H9 (cell line): ENCODE data around the gene RASGRF2. TPM values are rescaled to one million over a fixed set of nuclear protein-coding genes. Genes with fewer than 3 reads are reported as not detected.

ENCODE experiments used
- DNase-seq: peaks from one replicate; pipeline ENCODE4 v3.0.0-alpha.2; 2017
- H2AFZ ChIP-seq: one replicate; pipeline ENCODE4 v1.6.1; 2013; ENCODE audit warnings: mild to moderate bottlenecking, low read length, control low read depth, moderate library complexity
- H2AK5ac ChIP-seq: 2 replicates; pipeline ENCODE4 v1.6.1; 2013; ENCODE audit warnings: low read length, control low read depth, mixed read lengths; ENCODE audit not compliant: insufficient read length
- H2BK120ac ChIP-seq: one replicate; pipeline ENCODE4 v1.6.1; 2013; ENCODE audit warnings: low read depth, mild to moderate bottlenecking, low read length, control low read depth, inconsistent platforms; ENCODE audit not compliant: poor library complexity, severe bottlenecking
- H2BK12ac ChIP-seq: 2 replicates; pipeline ENCODE4 v1.6.1; 2013; ENCODE audit warnings: low read length, control low read depth, mixed read lengths, low read depth; ENCODE audit not compliant: insufficient read length
- H2BK15ac ChIP-seq: 2 replicates; pipeline ENCODE4 v1.6.1; 2013; ENCODE audit warnings: low read depth, low read length, control low read depth
- H2BK20ac ChIP-seq: one replicate; pipeline ENCODE4 v1.6.1; 2013; ENCODE audit warnings: low read depth, mild to moderate bottlenecking, low read length, control low read depth, inconsistent platforms; ENCODE audit not compliant: poor library complexity, severe bottlenecking
- H2BK5ac ChIP-seq: 2 replicates; pipeline ENCODE4 v1.6.1; 2013; ENCODE audit warnings: low read length, control low read depth, mixed read lengths; ENCODE audit not compliant: insufficient read length
- H3K14ac ChIP-seq: 2 replicates; pipeline ENCODE4 v1.6.1; 2013; ENCODE audit warnings: low read length, control low read depth; ENCODE audit not compliant: insufficient read depth
- H3K18ac ChIP-seq: 2 replicates; pipeline ENCODE4 v1.6.1; 2013; ENCODE audit warnings: low read depth, mild to moderate bottlenecking, mixed read lengths, low read length, control low read depth; ENCODE audit not compliant: insufficient read length
- H3K23ac ChIP-seq: 2 replicates; pipeline ENCODE4 v1.6.1; 2013; ENCODE audit warnings: low read length, control low read depth, mixed read lengths, low read depth; ENCODE audit not compliant: insufficient read length
- H3K23me2 ChIP-seq: 2 replicates; pipeline ENCODE4 v1.6.1; 2013; ENCODE audit warnings: low read depth, mild to moderate bottlenecking, mixed read lengths, low read length, control low read depth; ENCODE audit not compliant: insufficient read length, poor library complexity, severe bottlenecking
- H3K27ac ChIP-seq: 2 replicates; pipeline ENCODE4 v1.5.1; 2013; ENCODE audit warnings: low read length, control low read depth, mixed read lengths, low read depth; ENCODE audit not compliant: insufficient read length
- H3K27me3 ChIP-seq: 2 replicates; pipeline ENCODE4 v1.6.1; 2013; ENCODE audit warnings: low read length, control low read depth, inconsistent platforms; ENCODE audit not compliant: insufficient read depth
- H3K4ac ChIP-seq: 2 replicates; pipeline ENCODE4 v1.6.1; 2013; ENCODE audit warnings: low read depth, mild to moderate bottlenecking, control low read depth, inconsistent platforms, low read length, moderate library complexity
- H3K4me1 ChIP-seq: 2 replicates; pipeline ENCODE4 v1.6.1; 2013; ENCODE audit warnings: low read length, control low read depth, inconsistent platforms; ENCODE audit not compliant: insufficient read depth
- H3K4me2 ChIP-seq: 2 replicates; pipeline ENCODE4 v1.6.1; 2013; ENCODE audit warnings: low read length, control low read depth, mixed read lengths; ENCODE audit not compliant: insufficient read length, insufficient read depth
- H3K56ac ChIP-seq: 2 replicates; pipeline ENCODE4 v1.6.1; 2013; ENCODE audit warnings: low read depth, mild to moderate bottlenecking, mixed read lengths, low read length, control low read depth; ENCODE audit not compliant: insufficient read length
- H3K79me1 ChIP-seq: 2 replicates; pipeline ENCODE4 v1.6.1; 2013; ENCODE audit warnings: low read depth, mild to moderate bottlenecking, moderate library complexity, low read length, control low read depth, inconsistent platforms; ENCODE audit not compliant: insufficient read depth, poor library complexity, severe bottlenecking
- H3K79me2 ChIP-seq: 2 replicates; pipeline ENCODE4 v1.6.1; 2013; ENCODE audit warnings: low read length, control low read depth, inconsistent platforms; ENCODE audit not compliant: insufficient read depth
- H3K9ac ChIP-seq: 2 replicates; pipeline ENCODE4 v1.6.1; 2013; ENCODE audit warnings: low read length, control low read depth, mixed read lengths; ENCODE audit not compliant: insufficient read length; ENCODE audit errors: extremely low read depth
- H3K9me3 ChIP-seq: one replicate; pipeline ENCODE4 v1.6.1; 2013; ENCODE audit warnings: low read depth, low read length, inconsistent platforms; ENCODE audit not compliant: control insufficient read depth
- H3T11ph ChIP-seq: one replicate; pipeline ENCODE4 v1.6.1; 2013; ENCODE audit warnings: mild to moderate bottlenecking, low read length, control low read depth, inconsistent platforms
- H4K20me1 ChIP-seq: one replicate; pipeline ENCODE4 v1.6.1; 2013; ENCODE audit not compliant: control insufficient read depth, insufficient read length, insufficient read depth
- H4K5ac ChIP-seq: 2 replicates; pipeline ENCODE4 v1.6.1; 2013; ENCODE audit warnings: low read depth, mild to moderate bottlenecking, mixed read lengths, low read length, control low read depth; ENCODE audit not compliant: insufficient read length
- H4K8ac ChIP-seq: replicated peaks from 2 replicates; pipeline ENCODE4 v1.6.1; 2013; ENCODE audit warnings: low read length, control low read depth, mixed read lengths, low read depth; ENCODE audit not compliant: insufficient read length
- H4K91ac ChIP-seq: 2 replicates; pipeline ENCODE4 v1.6.1; 2013; ENCODE audit warnings: low read depth, mild to moderate bottlenecking, moderate library complexity, mixed read lengths, low read length, control low read depth; ENCODE audit not compliant: insufficient read length
- H3K27ac Mint-ChIP-seq, 3 experiments: 2 replicates in 2 of 3; 3 replicates in 1 of 3; pipeline ENCODE4 v1.8.0; 2020 to 2021; ENCODE audit warnings: mixed read lengths in 3 of 3, mild to moderate bottlenecking in 1 of 3, moderate library complexity in 1 of 3
- H3K27me3 Mint-ChIP-seq: 2 replicates; pipeline ENCODE4 v1.8.0; 2021; ENCODE audit warnings: low read depth, mild to moderate bottlenecking, moderate library complexity, mixed read lengths
- H3K36me3 Mint-ChIP-seq, 3 experiments: 2 replicates in 2 of 3; 3 replicates in 1 of 3; pipeline ENCODE4 v1.8.0; 2020 to 2021; ENCODE audit warnings: low read depth in 3 of 3, mixed read lengths in 3 of 3; ENCODE audit not compliant: insufficient read depth in 1 of 3
- H3K4me1 Mint-ChIP-seq, 2 experiments: 2 replicates each; pipeline ENCODE4 v1.8.0; 2020; ENCODE audit warnings: mixed read lengths in 2 of 2
- H3K4me3 Mint-ChIP-seq, 2 experiments: 2 replicates in 1 of 2; 3 replicates in 1 of 2; pipeline ENCODE4 v1.8.0; 2020 to 2021; ENCODE audit warnings: mild to moderate bottlenecking in 2 of 2, mixed read lengths in 2 of 2, moderate library complexity in 1 of 2
- H3K9me3 Mint-ChIP-seq, 2 experiments: 2 replicates in 1 of 2; 3 replicates in 1 of 2; pipeline ENCODE4 v1.8.0; 2020; ENCODE audit warnings: mild to moderate bottlenecking in 2 of 2, mixed read lengths in 2 of 2, moderate library complexity in 1 of 2
- CTCF ChIP-seq: fragments of 200-600 bp; sonication (generic); conservative IDR thresholded peaks from 3 replicates; pipeline ENCODE4 v1.8.0; 2021; ENCODE audit warnings: antibody characterized with exemption, mild to moderate bottlenecking
- WGBS: extraction: QIAGEN DNeasy Blood & Tissue Kit; methylation state at CpG from one replicate; pipeline ENCODE4 v1.1.7; 2013; ENCODE audit warnings: missing lambda C conversion rate, low lambda C conversion rate, mixed read lengths; ENCODE audit not compliant: insufficient read length; ENCODE audit errors: extremely low coverage; 5-methylcytosine and 5-hydroxymethylcytosine counted together
- total RNA-seq: library from RNA; stranded (reverse); gene quantifications from 2 replicates; pipeline ENCODE4 v1.2.1, GENCODE V29; 2021

The RASGRF2 gene
- total RNA-seq, 1 experiment from 2014 or later: 13.5 TPM

- Histone ChIP-seq H3K4me2 (no peak overlapping the region), H2BK20ac (no peak overlapping the region), H4K5ac (no peak overlapping the region), H3K56ac (no peak overlapping the region), H3K27ac (no peak overlapping the region), H2BK15ac (no peak overlapping the region), H3K9ac (no peak overlapping the region), H2AK5ac (no peak overlapping the region), H4K8ac (no peak overlapping the region), H3K23me2 (no peaks in the 10 kb centered on the region), H3K79me2 (no peaks in the 10 kb centered on the region; the same call in 1 of the 2 replicates), H4K91ac (no peak overlapping the region), H3K23ac (no peak overlapping the region), H3K18ac (no peak overlapping the region), H3K79me1 (no peaks in the 10 kb centered on the region), H3K4ac (no peak overlapping the region), H2BK12ac (no peak overlapping the region), H4K20me1 (no peaks in the 10 kb centered on the region), H2AFZ (no peak overlapping the region), H3K27me3 (no peaks in the 10 kb centered on the region), H2BK5ac (no peak overlapping the region), H2BK120ac (no peak overlapping the region), H3K14ac (no peak overlapping the region), H3K4me1 (0 out of 2 replicates have a peak, but pooled peaks cover 2% of the 10 kb centered on the region), H3K9me3 (no peaks in the 10 kb centered on the region), H3T11ph (no peak overlapping the region)
- TF ChIP-seq CTCF: no peak
- H3K27ac Mint-ChIP-seq: no peak overlapping the region
- H3K9me3 Mint-ChIP-seq: no peaks in the 10 kb centered on the region
- H3K4me1 Mint-ChIP-seq: peaks cover 8 to 9% of the 10 kb centered on the region in 2 experiments
- no peaks in the 10 kb centered on the region for H3K36me3 Mint-ChIP-seq
- no peaks in the 10 kb centered on the region; the same call in 1 of the 2 replicates for H3K27me3 Mint-ChIP-seq
- no CpG with 5 or more reads among the region's 3 CpGs for WGBS
- no peak overlapping the region for H3K4me3 Mint-ChIP-seq
- no peak for DNase-seq
Measured at GRCh38 chr5:80930940-80931339, 29.2 kb upstream of the RASGRF2 start.
